ENCODE data around the gene SYNDIG1.
A peak's percentile ranks its signal among the peaks of the same experiment; 100 is the strongest.

Gene SYNDIG1

GRCh38 chr20:24678351-24679106 is 209.1 kb downstream of the SYNDIG1 start:
- no peaks in the 10 kb centered on the region for H3K27me3 Mint-ChIP-seq
- ATAC-seq (no peak), DNase-seq (no peak)
- no peaks in the 10 kb centered on the region for H3K4me1 Mint-ChIP-seq
- H3K9me3 Mint-ChIP-seq, result no peaks in the 10 kb centered on the region
- no peak overlapping the region for H3K4me3 Mint-ChIP-seq
- H3K27ac Mint-ChIP-seq, result no peak overlapping the region

GRCh38 chr20:24679448-24680047 is 210.1 kb downstream of the SYNDIG1 start:
- no peak for ATAC-seq
- Mint-ChIP-seq H3K4me3 (no peak overlapping the region), H3K4me1 (no peaks in the 10 kb centered on the region), H3K27me3 (no peaks in the 10 kb centered on the region), H3K27ac (peak overlapping the region; percentile 22 to 72), H3K9me3 (no peaks in the 10 kb centered on the region)
- DNase-seq, result no peak

- no peaks in the 10 kb centered on the region for H3K9me3 Mint-ChIP-seq
- no peak overlapping the region for H3K27ac Mint-ChIP-seq
- no peak for ATAC-seq
- H3K27me3 Mint-ChIP-seq, result no peaks in the 10 kb centered on the region
- H3K4me3 Mint-ChIP-seq, result no peak overlapping the region
- no peak for DNase-seq
- H3K4me1 Mint-ChIP-seq, result no peaks in the 10 kb centered on the region
Measured at GRCh38 chr20:24681634-24682495, 212.4 kb downstream of the SYNDIG1 start.

GRCh38 chr20:24682496-24682985 is 213.1 kb downstream of the SYNDIG1 start:
- ATAC-seq (no peak), DNase-seq (no peak)
- H3K27me3 Mint-ChIP-seq, result no peaks in the 10 kb centered on the region
- no peaks in the 10 kb centered on the region for H3K4me1 Mint-ChIP-seq
- H3K4me3 Mint-ChIP-seq, result no peak overlapping the region
- H3K27ac Mint-ChIP-seq, result peak overlapping the region in 1 of 2 donors; percentile 42
- H3K9me3 Mint-ChIP-seq, result no peaks in the 10 kb centered on the region

GRCh38 chr20:24683676-24684075 is 214.2 kb downstream of the SYNDIG1 start:
- Mint-ChIP-seq H3K9me3 (no peaks in the 10 kb centered on the region), H3K27ac (no peak overlapping the region), H3K4me1 (no peaks in the 10 kb centered on the region), H3K4me3 (no peak overlapping the region), H3K27me3 (no peaks in the 10 kb centered on the region)
- no peak for ATAC-seq
- DNase-seq, result no peak

GRCh38 chr20:24684421-24684871 is 215.0 kb downstream of the SYNDIG1 start:
- Mint-ChIP-seq H3K9me3 (no peaks in the 10 kb centered on the region), H3K4me1 (no peaks in the 10 kb centered on the region), H3K4me3 (no peak overlapping the region), H3K27ac (no peak overlapping the region), H3K27me3 (no peaks in the 10 kb centered on the region)
- ATAC-seq, result no peak
- no peak for DNase-seq

GRCh38 chr20:24684956-24685691 is 215.7 kb downstream of the SYNDIG1 start:
- no peak for DNase-seq
- no peaks in the 10 kb centered on the region for H3K27me3 Mint-ChIP-seq
- H3K9me3 Mint-ChIP-seq, result no peaks in the 10 kb centered on the region
- no peak for ATAC-seq
- peak overlapping the region in 1 of 2 donors; percentile 31 for H3K27ac Mint-ChIP-seq
- no peaks in the 10 kb centered on the region for H3K4me1 Mint-ChIP-seq
- no peak overlapping the region for H3K4me3 Mint-ChIP-seq

GRCh38 chr20:24685736-24686135 is 216.3 kb downstream of the SYNDIG1 start:
- DNase-seq (no peak), ATAC-seq (no peak)
- no peaks in the 10 kb centered on the region for H3K4me1 Mint-ChIP-seq
- H3K27me3 Mint-ChIP-seq, result no peaks in the 10 kb centered on the region
- no peaks in the 10 kb centered on the region for H3K9me3 Mint-ChIP-seq
- H3K4me3 Mint-ChIP-seq, result no peak overlapping the region
- H3K27ac Mint-ChIP-seq, result no peak overlapping the region

GRCh38 chr20:24686156-24686555 is 216.7 kb downstream of the SYNDIG1 start:
- Mint-ChIP-seq H3K27me3 (no peaks in the 10 kb centered on the region), H3K4me3 (no peak overlapping the region), H3K9me3 (no peaks in the 10 kb centered on the region), H3K4me1 (no peaks in the 10 kb centered on the region), H3K27ac (no peak overlapping the region)
- no peak for DNase-seq
- no peak for ATAC-seq

GRCh38 chr20:24690408-24690807 is 221.0 kb downstream of the SYNDIG1 start:
- ATAC-seq, result no peak
- Mint-ChIP-seq H3K27ac (no peak overlapping the region), H3K4me3 (no peak overlapping the region), H3K9me3 (no peaks in the 10 kb centered on the region), H3K4me1 (no peaks in the 10 kb centered on the region), H3K27me3 (no peaks in the 10 kb centered on the region)
- DNase-seq, result peak in 1 of 2 donors; percentile 4

- H3K4me1 Mint-ChIP-seq, result no peaks in the 10 kb centered on the region
- no peaks in the 10 kb centered on the region for H3K27me3 Mint-ChIP-seq
- ATAC-seq (no peak), DNase-seq (peak in 1 of 2 donors; percentile 2)
- H3K4me3 Mint-ChIP-seq, result no peak overlapping the region
- H3K9me3 Mint-ChIP-seq, result no peaks in the 10 kb centered on the region
- H3K27ac Mint-ChIP-seq, result no peak overlapping the region
Measured at GRCh38 chr20:24691901-24692351, 222.5 kb downstream of the SYNDIG1 start.

GRCh38 chr20:24692446-24693200 is 223.2 kb downstream of the SYNDIG1 start:
- no peaks in the 10 kb centered on the region for H3K9me3 Mint-ChIP-seq
- peak in 1 of 2 donors; percentile 1 for DNase-seq
- ATAC-seq, result no peak
- H3K27ac Mint-ChIP-seq, result no peak overlapping the region
- H3K27me3 Mint-ChIP-seq, result no peaks in the 10 kb centered on the region
- no peak overlapping the region for H3K4me3 Mint-ChIP-seq
- no peaks in the 10 kb centered on the region for H3K4me1 Mint-ChIP-seq

GRCh38 chr20:24693466-24694156 is 224.2 kb downstream of the SYNDIG1 start:
- no peaks in the 10 kb centered on the region for H3K9me3 Mint-ChIP-seq
- H3K4me3 Mint-ChIP-seq, result no peak overlapping the region
- H3K27ac Mint-ChIP-seq, result no peak overlapping the region
- no peaks in the 10 kb centered on the region for H3K4me1 Mint-ChIP-seq
- no peaks in the 10 kb centered on the region for H3K27me3 Mint-ChIP-seq
- ATAC-seq, result no peak
- no peak for DNase-seq

- Mint-ChIP-seq H3K27me3 (no peaks in the 10 kb centered on the region), H3K4me1 (no peaks in the 10 kb centered on the region), H3K27ac (no peak overlapping the region), H3K4me3 (no peak overlapping the region), H3K9me3 (no peaks in the 10 kb centered on the region)
- ATAC-seq (no peak), DNase-seq (no peak)
Measured at GRCh38 chr20:24694157-24694726, 224.8 kb downstream of the SYNDIG1 start.

Measured in stimulated activated naive CD8-positive, alpha-beta T cell treated with anti-CD3 and anti-CD28 coated beads, Interleukin-15, amount 100 ng/mL, for 72 hours (primary cell).